GM19467 (cell line): ENCODE data around the gene PEX5.
"Not testable (repeated sequence)": the region's sequence is repeated elsewhere in the genome, so short reads cannot be mapped to it uniquely, and the experiment has no call there.

Experiments
- ATAC-seq: cut with Tn5 transposase; IDR thresholded peaks from one replicate; pipeline ENCODE4 v1.9.1; 2021; ENCODE audit warnings: mild to moderate bottlenecking, moderate library complexity; ENCODE audit not compliant: unreplicated experiment

Gene PEX5

DNA sequence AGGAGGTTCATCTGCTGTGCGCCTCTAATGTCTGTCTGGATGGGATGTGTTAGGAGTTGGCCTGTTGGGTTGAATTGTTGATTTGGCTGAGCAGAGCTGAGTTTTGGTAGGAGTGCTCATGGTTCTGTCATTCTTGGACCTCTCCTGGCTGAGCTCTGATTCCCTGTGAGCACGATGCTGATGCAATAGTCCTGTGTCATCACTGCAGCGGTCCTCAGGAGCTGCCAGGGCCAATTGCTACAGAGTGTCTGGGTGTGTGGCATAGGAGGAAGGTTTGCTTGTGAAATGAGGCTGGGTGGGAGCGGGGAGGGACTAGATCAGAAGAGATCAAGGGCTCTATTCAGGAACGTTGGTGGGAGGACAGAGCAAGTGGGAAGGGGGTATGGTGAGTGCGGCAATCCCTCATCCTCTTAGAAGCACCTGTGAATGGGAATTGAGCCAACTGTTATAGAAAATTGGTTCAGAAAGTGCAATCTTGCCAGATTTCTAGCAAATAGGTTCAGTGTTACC, 21.2 kb downstream of the PEX5 start:
- ATAC-seq, result no peak

DNA sequence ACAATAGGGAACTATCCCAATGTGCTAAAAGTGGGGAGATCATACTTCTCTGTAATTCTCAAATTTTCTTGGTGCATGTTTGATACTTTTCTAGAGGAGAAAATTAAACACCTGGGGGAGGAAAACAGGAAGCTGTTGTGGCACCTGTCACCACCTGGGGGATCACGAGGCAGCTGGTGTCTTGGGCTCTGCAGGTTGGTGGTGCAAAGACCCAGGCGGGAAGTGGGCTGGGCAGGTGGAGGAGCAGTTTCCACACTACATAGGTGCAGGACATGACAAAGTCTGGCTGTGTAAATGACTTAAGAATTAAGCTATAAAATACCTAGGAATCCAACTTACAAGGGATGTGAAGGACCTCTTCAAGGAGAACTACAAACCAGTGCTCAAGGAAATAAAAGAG, 23.2 kb downstream of the PEX5 start:
- no peak for ATAC-seq

DNA sequence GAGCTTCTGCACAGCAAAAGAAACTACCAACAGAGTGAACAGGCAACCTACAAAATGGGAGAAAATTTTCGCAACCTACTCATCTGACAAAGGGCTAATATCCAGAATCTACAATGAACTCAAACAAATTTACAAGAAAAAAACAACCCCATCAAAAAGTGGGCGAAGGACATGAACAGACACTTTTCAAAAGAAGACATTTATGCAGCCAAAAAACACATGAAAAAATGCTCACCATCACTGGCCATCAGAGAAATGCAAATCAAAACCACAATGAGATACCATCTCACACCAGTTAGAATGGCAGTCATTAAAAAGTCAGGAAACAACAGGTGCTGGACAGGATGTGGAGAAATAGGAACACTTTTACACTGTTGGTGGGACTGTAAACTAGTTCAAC, 24.3 kb downstream of the PEX5 start:
- ATAC-seq, result not testable (repeated sequence)

DNA sequence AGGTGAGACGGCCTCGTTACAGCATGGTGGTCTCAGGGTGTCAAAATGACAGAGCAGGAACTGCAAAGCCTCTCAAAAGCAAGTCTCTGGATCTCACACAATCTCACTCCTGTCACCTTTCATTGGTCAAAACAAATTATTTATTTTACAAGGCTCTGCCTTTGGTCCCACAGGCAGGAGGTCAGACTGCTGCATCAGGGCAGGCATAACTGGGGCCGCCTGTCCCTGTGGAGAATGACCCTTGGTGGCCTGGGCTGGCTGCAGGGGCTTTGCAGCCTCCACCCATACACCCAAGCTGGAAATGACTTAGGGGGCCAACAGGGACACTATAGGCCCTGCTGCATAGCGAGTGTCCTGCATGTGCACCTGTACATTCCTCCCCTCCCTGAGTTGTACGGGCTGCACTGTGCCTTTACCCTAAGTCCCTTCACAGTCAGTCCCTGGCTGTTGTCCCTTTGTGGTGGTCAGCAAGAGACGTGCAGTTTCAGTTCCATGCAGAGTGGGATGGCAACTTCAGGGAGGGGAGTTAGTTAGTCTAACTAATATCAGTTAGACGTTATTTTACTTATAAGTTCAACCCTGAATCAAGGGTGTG, 28.1 kb downstream of the PEX5 start:
- no peak for ATAC-seq

GRCh38 chr12:7219599-7220243, 30.2 kb downstream of the PEX5 start:
- no peak for ATAC-seq

- ATAC-seq, result no peak
These were observed 32.0 kb downstream of the PEX5 start for GRCh38 chr12:7221486-7221885.

GRCh38 chr12:7229741-7230140, 40.3 kb downstream of the PEX5 start:
- no peak for ATAC-seq

DNA sequence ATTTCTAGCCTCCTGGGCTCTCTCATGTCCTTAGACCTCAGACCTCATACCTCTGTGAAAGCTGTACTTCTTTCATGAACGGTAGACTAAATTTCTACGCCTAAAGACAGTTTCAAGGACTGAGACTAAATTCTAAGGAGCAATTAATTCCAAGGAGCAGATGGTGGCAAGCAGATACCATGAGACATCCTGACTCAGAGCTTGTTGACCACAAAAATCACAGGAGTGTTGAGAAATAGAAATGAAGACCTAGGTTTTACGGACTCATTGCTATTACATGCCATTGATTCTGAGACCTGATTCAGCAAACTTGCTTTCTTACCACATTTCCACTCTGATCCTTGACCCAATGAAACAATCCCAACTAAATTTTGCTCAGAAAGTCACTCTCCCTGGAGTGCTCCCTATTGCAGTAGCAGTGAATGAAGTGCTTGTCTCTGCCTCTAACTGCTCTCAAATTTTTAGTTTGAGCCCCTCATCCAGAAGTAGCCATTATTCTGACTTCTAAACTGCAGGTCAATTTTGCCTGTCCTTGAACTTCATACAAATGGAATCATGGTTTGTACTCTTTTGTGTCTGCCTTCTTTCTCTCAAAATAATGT, 52.0 kb downstream of the PEX5 start:
- no peak for ATAC-seq

DNA sequence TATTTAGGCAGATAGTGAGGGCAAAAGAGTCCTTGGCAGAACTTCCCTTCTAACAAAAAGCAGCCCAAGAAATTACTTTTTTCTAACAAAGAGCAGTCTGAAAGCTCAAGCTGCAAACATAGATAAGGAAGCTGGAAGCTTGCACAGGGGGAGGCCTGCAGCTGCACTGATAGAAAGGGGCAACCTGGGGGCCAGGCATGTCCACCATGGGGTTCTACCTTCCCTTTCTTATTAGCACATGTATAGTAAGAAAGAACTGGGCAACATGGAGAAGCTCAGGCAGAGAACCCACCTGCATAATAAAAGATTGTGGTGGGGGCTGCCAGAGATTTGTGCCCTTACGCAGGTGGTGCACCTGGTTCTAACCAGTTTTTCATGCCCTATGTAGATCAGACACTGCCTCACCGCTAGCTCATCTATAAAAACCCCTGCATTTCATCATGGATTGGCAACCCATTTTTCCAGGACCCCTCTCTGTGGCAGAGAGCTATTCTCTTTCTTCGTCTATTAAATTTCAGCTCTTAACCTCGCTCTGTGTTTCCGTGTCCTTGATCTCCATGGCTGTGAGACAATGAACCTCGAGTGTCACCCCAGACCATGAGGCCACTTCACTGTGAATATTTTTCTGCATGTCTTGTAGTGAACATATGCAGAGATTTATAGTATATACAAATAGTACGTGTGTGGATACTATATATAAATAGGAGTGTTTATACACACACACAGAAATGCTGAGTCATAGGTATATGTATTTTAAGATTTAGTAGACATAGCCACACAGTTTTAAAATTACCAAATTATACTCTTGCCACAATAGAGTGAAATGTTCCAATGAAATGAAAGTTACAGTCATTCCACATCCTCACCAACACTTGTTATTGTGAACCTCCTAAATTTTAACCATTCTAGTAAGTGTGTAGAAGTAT, 53.0 kb downstream of the PEX5 start:
- no peak for ATAC-seq

DNA sequence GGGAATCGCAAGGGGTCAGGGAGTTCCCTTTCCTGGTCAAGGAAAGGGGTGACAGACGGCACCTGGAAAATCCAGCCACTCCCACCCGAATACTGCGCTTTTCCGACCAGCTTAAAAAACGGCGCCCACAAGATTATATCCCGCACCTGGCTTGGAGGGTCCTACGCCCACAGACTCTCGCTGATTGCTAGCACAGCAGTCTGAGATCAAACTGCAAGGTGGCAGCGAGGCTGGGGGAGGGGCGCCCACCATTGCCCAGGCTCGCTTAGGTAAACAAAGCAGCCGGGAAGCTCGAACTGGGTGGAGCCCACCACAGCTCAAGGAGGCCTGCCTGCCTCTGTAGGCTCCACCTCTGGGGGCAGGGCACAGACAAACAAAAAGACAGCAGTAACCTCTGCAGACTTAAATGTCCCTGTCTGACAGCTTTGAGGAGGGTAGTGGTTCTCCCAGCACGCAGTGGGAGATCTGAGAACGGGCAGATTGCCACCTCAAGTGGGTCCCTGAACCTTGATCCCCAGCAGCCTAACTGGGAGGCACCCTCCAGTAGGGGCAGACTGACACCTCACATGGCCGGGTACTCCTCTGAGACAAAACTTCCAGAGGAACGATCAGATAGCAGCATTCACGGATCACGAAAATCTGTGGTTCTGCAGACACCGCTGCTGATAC, 62.0 kb downstream of the PEX5 start:
- ATAC-seq, result not testable (repeated sequence)

- ATAC-seq, result no peak
These were observed 69.6 kb downstream of the PEX5 start for GRCh38 chr12:7259060-7259459.
